Neural progenitor cell (in vitro differentiated cells): ENCODE measurements around the gene SCIMP.

Experiments
- EZH2phosphoT487 ChIP-seq: fragments of 200-600 bp; sonication (generic); IDR thresholded peaks from 2 replicates; pipeline ENCODE4 v1.6.1; 2017; ENCODE audit warnings: antibody characterized with exemption
- TF ChIP-seq, protein P1 (sequence below): fragments of 200-600 bp; sonication (generic); IDR thresholded peaks from 2 replicates; pipeline ENCODE4 v1.5.1; 2017; ENCODE audit warnings: antibody characterized with exemption, mild to moderate bottlenecking

DNA sequence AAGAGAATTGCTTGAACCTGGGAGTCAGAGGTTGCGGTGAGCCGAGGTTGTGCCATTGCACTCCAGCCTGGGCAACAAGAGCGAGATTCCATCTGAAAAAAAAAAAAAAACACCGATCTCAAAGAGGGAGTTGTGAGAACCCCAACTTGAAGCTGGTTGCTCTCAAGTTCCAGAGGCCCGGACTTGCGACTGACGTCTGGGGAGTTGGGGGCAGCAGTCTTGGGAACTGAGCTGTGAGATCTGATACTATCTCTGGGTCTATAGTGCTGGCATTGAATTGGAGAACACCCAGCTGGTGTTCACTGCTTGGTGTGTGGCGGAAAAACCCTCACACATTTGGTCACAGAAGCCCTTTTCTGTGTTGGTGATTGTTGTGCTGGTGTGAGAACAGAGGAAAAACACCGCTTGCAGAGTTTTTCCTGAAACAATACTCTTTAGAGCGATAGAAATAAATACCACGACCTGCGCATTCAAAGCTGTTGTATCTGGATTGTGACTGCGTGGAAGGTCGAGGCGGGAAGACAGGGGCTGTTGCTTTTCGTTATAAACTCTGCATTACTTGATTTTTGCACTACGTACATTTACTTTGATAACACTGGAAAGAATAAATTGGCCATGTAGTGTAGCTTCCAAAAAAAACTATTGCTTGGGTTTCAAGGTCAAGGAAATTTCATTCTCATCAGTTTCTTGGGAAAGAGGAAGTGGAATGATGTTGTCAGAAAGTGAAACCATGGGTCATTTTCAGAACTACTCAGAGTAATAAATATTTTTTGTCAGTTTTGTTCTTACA is 8.8 kb downstream of the SCIMP start:
- TF ChIP-seq, protein P1, sequence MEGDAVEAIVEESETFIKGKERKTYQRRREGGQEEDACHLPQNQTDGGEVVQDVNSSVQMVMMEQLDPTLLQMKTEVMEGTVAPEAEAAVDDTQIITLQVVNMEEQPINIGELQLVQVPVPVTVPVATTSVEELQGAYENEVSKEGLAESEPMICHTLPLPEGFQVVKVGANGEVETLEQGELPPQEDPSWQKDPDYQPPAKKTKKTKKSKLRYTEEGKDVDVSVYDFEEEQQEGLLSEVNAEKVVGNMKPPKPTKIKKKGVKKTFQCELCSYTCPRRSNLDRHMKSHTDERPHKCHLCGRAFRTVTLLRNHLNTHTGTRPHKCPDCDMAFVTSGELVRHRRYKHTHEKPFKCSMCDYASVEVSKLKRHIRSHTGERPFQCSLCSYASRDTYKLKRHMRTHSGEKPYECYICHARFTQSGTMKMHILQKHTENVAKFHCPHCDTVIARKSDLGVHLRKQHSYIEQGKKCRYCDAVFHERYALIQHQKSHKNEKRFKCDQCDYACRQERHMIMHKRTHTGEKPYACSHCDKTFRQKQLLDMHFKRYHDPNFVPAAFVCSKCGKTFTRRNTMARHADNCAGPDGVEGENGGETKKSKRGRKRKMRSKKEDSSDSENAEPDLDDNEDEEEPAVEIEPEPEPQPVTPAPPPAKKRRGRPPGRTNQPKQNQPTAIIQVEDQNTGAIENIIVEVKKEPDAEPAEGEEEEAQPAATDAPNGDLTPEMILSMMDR = no peak
- TF ChIP-seq EZH2phosphoT487 = no peak
